ENCODE data around the gene IHH.

DNA sequence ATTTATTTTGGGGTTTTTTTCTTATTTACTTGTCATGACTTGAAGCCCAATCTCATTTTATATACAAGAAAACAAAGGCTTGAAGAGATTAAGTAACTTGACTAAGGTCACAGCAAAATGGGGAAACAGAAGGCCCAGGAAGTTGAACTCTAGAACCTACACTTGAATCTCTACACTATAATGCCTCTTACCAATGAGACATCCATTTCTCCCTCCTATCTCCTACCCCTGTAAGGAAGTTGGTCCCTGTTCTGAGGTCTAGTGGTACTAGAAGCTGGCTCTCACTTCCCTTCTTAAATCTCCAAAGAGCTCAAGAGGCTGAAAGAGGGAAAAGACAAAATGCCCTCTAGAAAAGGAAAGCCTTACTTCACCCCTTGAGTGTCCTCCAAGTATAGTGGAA, 25.5 kb upstream of the IHH start:
- TF ChIP-seq, protein P1, sequence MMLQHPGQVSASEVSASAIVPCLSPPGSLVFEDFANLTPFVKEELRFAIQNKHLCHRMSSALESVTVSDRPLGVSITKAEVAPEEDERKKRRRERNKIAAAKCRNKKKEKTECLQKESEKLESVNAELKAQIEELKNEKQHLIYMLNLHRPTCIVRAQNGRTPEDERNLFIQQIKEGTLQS (IDR thresholded peaks at IDR 0.05), result no peak
- TF ChIP-seq POLR2A (IDR thresholded peaks at IDR 0.05; ENCODE audit: borderline replicate concordance, extremely low read depth, insufficient read depth, insufficient read length) (no peak), ELF1 (IDR thresholded peaks at IDR 0.05; ENCODE audit: borderline replicate concordance, low read depth) (no peak), YY1 (IDR thresholded peaks at IDR 0.05; ENCODE audit: extremely low read depth, insufficient replicate concordance, low read depth, low read length) (no peak), EZH2 (IDR thresholded peaks at IDR 0.05) (no peak), ZFX (IDR thresholded peaks at IDR 0.05) (no peak), CEBPB (IDR thresholded peaks at IDR 0.05; ENCODE audit: low read depth) (no peak), JUND (IDR thresholded peaks at IDR 0.05) (no peak)
- TF ChIP-seq, protein P2, sequence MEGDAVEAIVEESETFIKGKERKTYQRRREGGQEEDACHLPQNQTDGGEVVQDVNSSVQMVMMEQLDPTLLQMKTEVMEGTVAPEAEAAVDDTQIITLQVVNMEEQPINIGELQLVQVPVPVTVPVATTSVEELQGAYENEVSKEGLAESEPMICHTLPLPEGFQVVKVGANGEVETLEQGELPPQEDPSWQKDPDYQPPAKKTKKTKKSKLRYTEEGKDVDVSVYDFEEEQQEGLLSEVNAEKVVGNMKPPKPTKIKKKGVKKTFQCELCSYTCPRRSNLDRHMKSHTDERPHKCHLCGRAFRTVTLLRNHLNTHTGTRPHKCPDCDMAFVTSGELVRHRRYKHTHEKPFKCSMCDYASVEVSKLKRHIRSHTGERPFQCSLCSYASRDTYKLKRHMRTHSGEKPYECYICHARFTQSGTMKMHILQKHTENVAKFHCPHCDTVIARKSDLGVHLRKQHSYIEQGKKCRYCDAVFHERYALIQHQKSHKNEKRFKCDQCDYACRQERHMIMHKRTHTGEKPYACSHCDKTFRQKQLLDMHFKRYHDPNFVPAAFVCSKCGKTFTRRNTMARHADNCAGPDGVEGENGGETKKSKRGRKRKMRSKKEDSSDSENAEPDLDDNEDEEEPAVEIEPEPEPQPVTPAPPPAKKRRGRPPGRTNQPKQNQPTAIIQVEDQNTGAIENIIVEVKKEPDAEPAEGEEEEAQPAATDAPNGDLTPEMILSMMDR (IDR thresholded peaks at IDR 0.05 in 2 of 3, conservative IDR thresholded peaks at IDR 0.05 in 1 of 3; ENCODE audit: borderline replicate concordance in 1 of 3, insufficient read depth in 1 of 3, low read depth in 2 of 3, low read length in 2 of 3), result no peak
- TF ChIP-seq, protein P3, sequence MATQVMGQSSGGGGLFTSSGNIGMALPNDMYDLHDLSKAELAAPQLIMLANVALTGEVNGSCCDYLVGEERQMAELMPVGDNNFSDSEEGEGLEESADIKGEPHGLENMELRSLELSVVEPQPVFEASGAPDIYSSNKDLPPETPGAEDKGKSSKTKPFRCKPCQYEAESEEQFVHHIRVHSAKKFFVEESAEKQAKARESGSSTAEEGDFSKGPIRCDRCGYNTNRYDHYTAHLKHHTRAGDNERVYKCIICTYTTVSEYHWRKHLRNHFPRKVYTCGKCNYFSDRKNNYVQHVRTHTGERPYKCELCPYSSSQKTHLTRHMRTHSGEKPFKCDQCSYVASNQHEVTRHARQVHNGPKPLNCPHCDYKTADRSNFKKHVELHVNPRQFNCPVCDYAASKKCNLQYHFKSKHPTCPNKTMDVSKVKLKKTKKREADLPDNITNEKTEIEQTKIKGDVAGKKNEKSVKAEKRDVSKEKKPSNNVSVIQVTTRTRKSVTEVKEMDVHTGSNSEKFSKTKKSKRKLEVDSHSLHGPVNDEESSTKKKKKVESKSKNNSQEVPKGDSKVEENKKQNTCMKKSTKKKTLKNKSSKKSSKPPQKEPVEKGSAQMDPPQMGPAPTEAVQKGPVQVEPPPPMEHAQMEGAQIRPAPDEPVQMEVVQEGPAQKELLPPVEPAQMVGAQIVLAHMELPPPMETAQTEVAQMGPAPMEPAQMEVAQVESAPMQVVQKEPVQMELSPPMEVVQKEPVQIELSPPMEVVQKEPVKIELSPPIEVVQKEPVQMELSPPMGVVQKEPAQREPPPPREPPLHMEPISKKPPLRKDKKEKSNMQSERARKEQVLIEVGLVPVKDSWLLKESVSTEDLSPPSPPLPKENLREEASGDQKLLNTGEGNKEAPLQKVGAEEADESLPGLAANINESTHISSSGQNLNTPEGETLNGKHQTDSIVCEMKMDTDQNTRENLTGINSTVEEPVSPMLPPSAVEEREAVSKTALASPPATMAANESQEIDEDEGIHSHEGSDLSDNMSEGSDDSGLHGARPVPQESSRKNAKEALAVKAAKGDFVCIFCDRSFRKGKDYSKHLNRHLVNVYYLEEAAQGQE (IDR thresholded peaks at IDR 0.05; ENCODE audit: low read depth), result no peak
